Sigmoid colon (tissue), 4 donors: ENCODE results near the gene PAK4.

Experiments
- EP300 ChIP-seq, 4 donors: sonication (generic); formaldehyde crosslinking; IDR thresholded peaks; one replicate each; pipeline ENCODE4 v1.6.1; 2017; ENCODE audit warnings: antibody characterized with exemption in 4 of 4
- POLR2A ChIP-seq, 2 donors: fragments of 450-650 bp; IDR thresholded peaks; one replicate each; pipeline ENCODE4 v1.6.1; 2016; ENCODE audit warnings: antibody characterized with exemption in 2 of 2, mild to moderate bottlenecking in 2 of 2, moderate library complexity in 2 of 2
- TF ChIP-seq, protein P1 (sequence below), 4 experiments: fragments of 450-650 bp in 3 of 4; fragments of 200-600 bp in 1 of 4; IDR thresholded peaks; one replicate each; pipeline ENCODE4 v1.5.1; 2016 to 2019; ENCODE audit warnings: antibody characterized with exemption in 4 of 4, mild to moderate bottlenecking in 3 of 4, moderate library complexity in 2 of 4

DNA sequence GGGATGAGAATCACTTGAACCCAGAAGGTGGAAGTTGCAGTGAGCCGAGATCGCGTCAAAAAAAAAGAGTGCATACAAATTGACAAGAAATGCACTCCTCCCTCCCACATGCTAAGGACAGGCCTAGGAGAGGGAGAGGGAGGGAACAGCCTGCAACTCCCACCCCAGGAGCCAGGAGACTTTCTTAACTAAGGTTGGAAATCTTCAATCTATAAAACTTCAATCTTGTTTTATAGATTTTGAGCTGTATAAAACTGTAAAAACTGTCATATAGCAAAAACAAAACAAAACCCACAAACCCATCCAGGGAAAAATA is 79.8 kb downstream of the PAK4 start:
- TF ChIP-seq, protein P1, sequence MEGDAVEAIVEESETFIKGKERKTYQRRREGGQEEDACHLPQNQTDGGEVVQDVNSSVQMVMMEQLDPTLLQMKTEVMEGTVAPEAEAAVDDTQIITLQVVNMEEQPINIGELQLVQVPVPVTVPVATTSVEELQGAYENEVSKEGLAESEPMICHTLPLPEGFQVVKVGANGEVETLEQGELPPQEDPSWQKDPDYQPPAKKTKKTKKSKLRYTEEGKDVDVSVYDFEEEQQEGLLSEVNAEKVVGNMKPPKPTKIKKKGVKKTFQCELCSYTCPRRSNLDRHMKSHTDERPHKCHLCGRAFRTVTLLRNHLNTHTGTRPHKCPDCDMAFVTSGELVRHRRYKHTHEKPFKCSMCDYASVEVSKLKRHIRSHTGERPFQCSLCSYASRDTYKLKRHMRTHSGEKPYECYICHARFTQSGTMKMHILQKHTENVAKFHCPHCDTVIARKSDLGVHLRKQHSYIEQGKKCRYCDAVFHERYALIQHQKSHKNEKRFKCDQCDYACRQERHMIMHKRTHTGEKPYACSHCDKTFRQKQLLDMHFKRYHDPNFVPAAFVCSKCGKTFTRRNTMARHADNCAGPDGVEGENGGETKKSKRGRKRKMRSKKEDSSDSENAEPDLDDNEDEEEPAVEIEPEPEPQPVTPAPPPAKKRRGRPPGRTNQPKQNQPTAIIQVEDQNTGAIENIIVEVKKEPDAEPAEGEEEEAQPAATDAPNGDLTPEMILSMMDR (IDR thresholded peaks at IDR 0.05), result no peak
- TF ChIP-seq POLR2A (IDR thresholded peaks at IDR 0.05), result no peak
- TF ChIP-seq EP300 (IDR thresholded peaks at IDR 0.05), result no peak
